Right atrium auricular region (tissue), 2 donors: ENCODE data around the gene INSL6. TPM values are rescaled to one million over a fixed set of nuclear protein-coding genes. Genes with fewer than 3 reads are reported as not detected.

Experiments
- total RNA-seq, 2 donors: library from RNA; depleted of rRNA; stranded (reverse); fragments of >200 nt; gene quantifications; one replicate each; pipeline ENCODE4 v1.1.0, GENCODE V29; 2016

Gene INSL6
- total RNA-seq, 2 donors from 2014 or later, result not detected

Other genes with a start within 250 kb of the INSL6 start
- gene JAK2, start 200.4 kb downstream of the INSL6 start, total RNA-seq, result 10 to 100 TPM in 1 of 2 donors, 1 to 10 TPM in 1; 7.6 to 21.6 TPM
- gene INSL4, start 45.8 kb upstream of the INSL6 start, total RNA-seq, result not detected
- gene RLN2, start 119.1 kb upstream of the INSL6 start, total RNA-seq, result under 1 TPM in 1 of 2 donors, not detected in 1; 0.41 TPM
- under 1 TPM in 1 of 2 donors, not detected in 1; 0.71 TPM for gene RLN1, start 154.2 kb upstream of the INSL6 start, total RNA-seq